Neural cell (in vitro differentiated cells): ENCODE measurements around the gene ZNF205. TPM values are rescaled to one million over a fixed set of nuclear protein-coding genes. Genes with fewer than 3 reads are reported as not detected.
A peak's percentile ranks its signal among the peaks of the same experiment; 100 is the strongest.

ENCODE experiments used
- H2AFZ ChIP-seq: fragments of 200-600, 300-800 bp; sonication (generic), shearing (Covaris generic); 2 replicates; pipeline ENCODE4 v1.6.0; 2014; ENCODE audit warnings: low read depth, mild to moderate bottlenecking, antibody characterized with exemption, low read length, moderate library complexity
- H3F3A ChIP-seq: fragments of 200-600 bp; shearing (Covaris generic); 2 replicates; pipeline ENCODE4 v1.6.1; 2016; ENCODE audit warnings: mild to moderate bottlenecking, moderate library complexity, mixed read lengths, antibody characterized with exemption, low read length; ENCODE audit not compliant: insufficient read depth, poor library complexity, severe bottlenecking
- H3K27ac ChIP-seq: fragments of 200-600, 300-800 bp; sonication (generic), shearing (Covaris generic); 2 replicates; pipeline ENCODE4 v1.5.1; 2014; ENCODE audit warnings: mild to moderate bottlenecking, low read length, moderate library complexity
- H3K27me3 ChIP-seq: fragments of 300-800, 200-600 bp; sonication (generic), shearing (Covaris generic); 2 replicates; pipeline ENCODE4 v1.6.0; 2014; ENCODE audit warnings: mild to moderate bottlenecking, low read depth, low read length, moderate library complexity; ENCODE audit not compliant: insufficient read depth
- H3K36me3 ChIP-seq: fragments of 300-800, 200-600 bp; sonication (generic), shearing (Covaris generic); 2 replicates; pipeline ENCODE4 v1.5.1; 2014; ENCODE audit warnings: mild to moderate bottlenecking, antibody characterized with exemption, low read length, moderate library complexity; ENCODE audit not compliant: insufficient read depth
- H3K4me2 ChIP-seq: fragments of 300-800, 200-600 bp; sonication (generic), shearing (Covaris generic); 2 replicates; pipeline ENCODE4 v1.6.0; 2014; ENCODE audit warnings: mild to moderate bottlenecking, low read length
- H3K4me3 ChIP-seq: fragments of 300-800, 200-600 bp; sonication (generic), shearing (Covaris generic); 2 replicates; pipeline ENCODE4 v1.5.1; 2014; ENCODE audit warnings: mild to moderate bottlenecking, low read length, moderate library complexity
- H3K79me2 ChIP-seq: fragments of 200-600 bp; shearing (Covaris generic); replicated peaks from 2 replicates; pipeline ENCODE4 v1.6.0; 2014; ENCODE audit warnings: mild to moderate bottlenecking, low read length, moderate library complexity; ENCODE audit not compliant: insufficient read depth
- H3K9ac ChIP-seq: fragments of 300-800, 200-600 bp; sonication (generic), shearing (Covaris generic); 2 replicates; pipeline ENCODE4 v1.6.1; 2016; ENCODE audit warnings: mild to moderate bottlenecking, low read length, mixed read lengths
- H3K9me2 ChIP-seq: fragments of 200-600 bp; shearing (Covaris generic); 2 replicates; pipeline ENCODE4 v1.6.1; 2016; ENCODE audit warnings: mild to moderate bottlenecking, low read length, mixed read lengths; ENCODE audit not compliant: insufficient read depth
- H3K9me3 ChIP-seq: fragments of 200-600, 300-800 bp; sonication (generic), shearing (Covaris generic); 2 replicates; pipeline ENCODE4 v1.6.1; 2016; ENCODE audit warnings: mild to moderate bottlenecking, mixed run types, low read length, moderate library complexity, mixed read lengths
- H4K20me1 ChIP-seq: fragments of 200-600 bp; shearing (Covaris generic); 2 replicates; pipeline ENCODE4 v1.6.1; 2016; ENCODE audit warnings: mild to moderate bottlenecking, mixed run types; ENCODE audit not compliant: insufficient read depth
- EP300 ChIP-seq: fragments of 450-650 bp; conservative IDR thresholded peaks from 2 replicates; pipeline ENCODE4 v1.6.1; 2014; ENCODE audit warnings: antibody characterized with exemption, mild to moderate bottlenecking, moderate library complexity; ENCODE audit not compliant: poor library complexity, severe bottlenecking
- EZH2 ChIP-seq: fragments of 200-600, 300-800 bp; shearing (Covaris generic), sonication (generic); IDR thresholded peaks from 2 replicates; pipeline ENCODE4 v1.6.1; 2014; ENCODE audit warnings: antibody characterized with exemption, low read length, borderline replicate concordance, mild to moderate bottlenecking; ENCODE audit not compliant: insufficient read depth, poor library complexity, severe bottlenecking
- MXI1 ChIP-seq: fragments of 450-650 bp; conservative IDR thresholded peaks from 2 replicates; pipeline ENCODE4 v1.6.1; 2014; ENCODE audit warnings: antibody characterized with exemption, mild to moderate bottlenecking; ENCODE audit not compliant: poor library complexity, severe bottlenecking
- POLR2AphosphoS5 ChIP-seq: IDR thresholded peaks from 2 replicates; pipeline ENCODE4 v1.6.1; 2012
- RAD21 ChIP-seq: fragments of 450-650 bp; conservative IDR thresholded peaks from 2 replicates; pipeline ENCODE4 v1.6.1; 2014; ENCODE audit warnings: antibody characterized with exemption, mild to moderate bottlenecking, moderate library complexity
- SMC3 ChIP-seq: fragments of 450-650 bp; conservative IDR thresholded peaks from 2 replicates; pipeline ENCODE4 v1.6.1; 2014; ENCODE audit warnings: antibody characterized with exemption, mild to moderate bottlenecking, moderate library complexity; ENCODE audit not compliant: poor library complexity
- TAF1 ChIP-seq: IDR thresholded peaks from 2 replicates; pipeline ENCODE4 v1.6.1; 2012; ENCODE audit warnings: low read depth
- polyA plus RNA-seq: library from polyadenylated mRNA; depleted of rRNA; stranded (reverse); fragments of >200 nt; gene quantifications from 2 replicates; pipeline ENCODE4 v1.2.3, GENCODE V29; 2014
- TF ChIP-seq, protein P1 (sequence below): IDR thresholded peaks from 2 replicates; pipeline ENCODE4 v1.6.1; 2012; ENCODE audit warnings: borderline replicate concordance
- TF ChIP-seq, protein P2 (sequence below): fragments of 450-650 bp; IDR thresholded peaks from 2 replicates; pipeline ENCODE4 v1.5.1; 2014; ENCODE audit warnings: antibody characterized with exemption, mild to moderate bottlenecking, moderate library complexity; ENCODE audit not compliant: poor library complexity, severe bottlenecking

The ZNF205 gene
- polyA plus RNA-seq, 1 donor from 2014 or later, result 30.0 TPM

DNA sequence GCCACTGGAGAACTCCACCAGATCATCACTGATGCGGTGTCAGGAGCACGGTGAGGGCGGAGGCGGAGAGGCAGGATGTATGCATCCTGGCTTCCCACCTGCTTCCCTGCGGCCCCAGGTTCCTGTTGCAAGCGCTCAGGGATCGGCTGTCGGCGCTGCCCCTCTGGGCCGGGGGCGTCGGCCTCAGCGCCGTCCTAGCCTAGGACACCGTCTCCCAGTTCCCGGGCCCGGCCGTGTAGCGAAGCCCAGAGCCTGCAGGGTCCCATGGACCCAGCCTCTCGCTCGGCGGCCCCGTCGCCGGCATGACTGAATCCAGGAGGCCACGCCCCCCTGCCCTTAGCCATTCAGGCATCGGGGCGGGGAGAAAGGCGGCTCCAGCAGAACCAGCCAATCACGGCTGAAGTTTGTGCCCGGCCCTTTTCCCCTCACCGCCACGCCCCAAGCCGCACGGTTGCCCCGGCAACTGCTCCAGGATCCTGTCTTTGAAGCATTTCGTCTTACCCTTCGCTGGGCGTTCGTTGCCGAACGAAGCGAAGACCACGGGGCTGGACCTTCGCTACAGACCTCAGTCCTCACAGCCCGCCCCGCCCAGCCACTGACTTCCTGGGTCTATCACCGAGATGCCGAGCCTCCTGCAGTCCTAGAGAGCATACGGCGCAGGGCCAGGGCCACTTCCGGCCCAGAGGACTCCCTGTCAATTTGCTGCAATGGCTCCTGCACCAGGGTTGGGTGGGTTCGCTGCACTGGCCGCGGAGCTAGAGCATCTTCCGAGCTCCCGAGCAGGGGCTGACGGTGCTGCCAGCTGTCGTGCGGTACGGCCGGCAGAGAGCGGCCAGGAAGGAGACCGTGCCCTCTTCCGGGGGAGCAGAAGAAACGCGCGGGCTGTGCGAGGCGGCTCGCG is 11.8 kb downstream of the ZNF205 start:
- no peaks in the 10 kb centered on the region for H4K20me1 ChIP-seq
- no peaks in the 10 kb centered on the region for H3K9me2 ChIP-seq
- peak overlapping the region; percentile 88 for H3K4me2 ChIP-seq
- TF ChIP-seq SMC3 (peak; percentile 34), POLR2AphosphoS5 (peak; percentile 62), TAF1 (peak; percentile 82), MXI1 (peak; percentile 86), EZH2 (no peak), RAD21 (peak; percentile 35), EP300 (peak; percentile 39)
- TF ChIP-seq, protein P1, sequence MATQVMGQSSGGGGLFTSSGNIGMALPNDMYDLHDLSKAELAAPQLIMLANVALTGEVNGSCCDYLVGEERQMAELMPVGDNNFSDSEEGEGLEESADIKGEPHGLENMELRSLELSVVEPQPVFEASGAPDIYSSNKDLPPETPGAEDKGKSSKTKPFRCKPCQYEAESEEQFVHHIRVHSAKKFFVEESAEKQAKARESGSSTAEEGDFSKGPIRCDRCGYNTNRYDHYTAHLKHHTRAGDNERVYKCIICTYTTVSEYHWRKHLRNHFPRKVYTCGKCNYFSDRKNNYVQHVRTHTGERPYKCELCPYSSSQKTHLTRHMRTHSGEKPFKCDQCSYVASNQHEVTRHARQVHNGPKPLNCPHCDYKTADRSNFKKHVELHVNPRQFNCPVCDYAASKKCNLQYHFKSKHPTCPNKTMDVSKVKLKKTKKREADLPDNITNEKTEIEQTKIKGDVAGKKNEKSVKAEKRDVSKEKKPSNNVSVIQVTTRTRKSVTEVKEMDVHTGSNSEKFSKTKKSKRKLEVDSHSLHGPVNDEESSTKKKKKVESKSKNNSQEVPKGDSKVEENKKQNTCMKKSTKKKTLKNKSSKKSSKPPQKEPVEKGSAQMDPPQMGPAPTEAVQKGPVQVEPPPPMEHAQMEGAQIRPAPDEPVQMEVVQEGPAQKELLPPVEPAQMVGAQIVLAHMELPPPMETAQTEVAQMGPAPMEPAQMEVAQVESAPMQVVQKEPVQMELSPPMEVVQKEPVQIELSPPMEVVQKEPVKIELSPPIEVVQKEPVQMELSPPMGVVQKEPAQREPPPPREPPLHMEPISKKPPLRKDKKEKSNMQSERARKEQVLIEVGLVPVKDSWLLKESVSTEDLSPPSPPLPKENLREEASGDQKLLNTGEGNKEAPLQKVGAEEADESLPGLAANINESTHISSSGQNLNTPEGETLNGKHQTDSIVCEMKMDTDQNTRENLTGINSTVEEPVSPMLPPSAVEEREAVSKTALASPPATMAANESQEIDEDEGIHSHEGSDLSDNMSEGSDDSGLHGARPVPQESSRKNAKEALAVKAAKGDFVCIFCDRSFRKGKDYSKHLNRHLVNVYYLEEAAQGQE, result peak; percentile 49
- TF ChIP-seq, protein P2, sequence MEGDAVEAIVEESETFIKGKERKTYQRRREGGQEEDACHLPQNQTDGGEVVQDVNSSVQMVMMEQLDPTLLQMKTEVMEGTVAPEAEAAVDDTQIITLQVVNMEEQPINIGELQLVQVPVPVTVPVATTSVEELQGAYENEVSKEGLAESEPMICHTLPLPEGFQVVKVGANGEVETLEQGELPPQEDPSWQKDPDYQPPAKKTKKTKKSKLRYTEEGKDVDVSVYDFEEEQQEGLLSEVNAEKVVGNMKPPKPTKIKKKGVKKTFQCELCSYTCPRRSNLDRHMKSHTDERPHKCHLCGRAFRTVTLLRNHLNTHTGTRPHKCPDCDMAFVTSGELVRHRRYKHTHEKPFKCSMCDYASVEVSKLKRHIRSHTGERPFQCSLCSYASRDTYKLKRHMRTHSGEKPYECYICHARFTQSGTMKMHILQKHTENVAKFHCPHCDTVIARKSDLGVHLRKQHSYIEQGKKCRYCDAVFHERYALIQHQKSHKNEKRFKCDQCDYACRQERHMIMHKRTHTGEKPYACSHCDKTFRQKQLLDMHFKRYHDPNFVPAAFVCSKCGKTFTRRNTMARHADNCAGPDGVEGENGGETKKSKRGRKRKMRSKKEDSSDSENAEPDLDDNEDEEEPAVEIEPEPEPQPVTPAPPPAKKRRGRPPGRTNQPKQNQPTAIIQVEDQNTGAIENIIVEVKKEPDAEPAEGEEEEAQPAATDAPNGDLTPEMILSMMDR, result peak; percentile 59
- peak overlapping the region; percentile 67 for H3K27ac ChIP-seq
- H3K36me3 ChIP-seq, result no peaks in the 10 kb centered on the region
- no peaks in the 10 kb centered on the region for H3K27me3 ChIP-seq
- peak overlapping the region; percentile 66 for H3K9ac ChIP-seq
- H3F3A ChIP-seq, result no peaks in the 10 kb centered on the region
- no peaks in the 10 kb centered on the region for H3K9me3 ChIP-seq
- H3K79me2 ChIP-seq, result no peaks in the 10 kb centered on the region
- H2AFZ ChIP-seq, result peak overlapping the region; percentile 41
- H3K4me3 ChIP-seq, result peak overlapping the region; percentile 77

DNA sequence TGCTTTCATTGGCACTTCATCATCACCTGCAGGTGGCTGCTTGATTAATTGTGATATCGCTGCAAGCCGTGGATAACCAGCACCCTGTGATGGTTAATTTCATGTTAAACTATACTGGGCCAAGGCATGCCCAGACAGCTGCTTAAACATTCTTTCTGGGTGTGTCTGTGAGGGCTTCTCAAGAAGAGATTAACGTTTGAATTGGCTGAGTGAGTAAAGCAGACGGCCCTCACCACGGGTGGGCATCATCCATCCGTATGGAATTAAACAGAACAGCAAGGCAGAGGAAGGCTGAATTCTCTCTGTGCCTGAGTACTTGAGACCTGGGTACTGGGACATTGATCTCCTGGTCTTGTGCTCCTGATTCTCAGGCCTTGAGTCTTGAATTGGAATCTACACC is 15.4 kb downstream of the ZNF205 start:
- Histone ChIP-seq H3K27me3 (no peaks in the 10 kb centered on the region), H3K9me2 (no peaks in the 10 kb centered on the region), H3K27ac (no peak overlapping the region), H3K4me2 (no peak overlapping the region), H3K79me2 (peaks cover 5% of the 10 kb centered on the region), H4K20me1 (no peaks in the 10 kb centered on the region), H3F3A (no peaks in the 10 kb centered on the region), H3K36me3 (no peaks in the 10 kb centered on the region), H3K9ac (no peak overlapping the region), H3K4me3 (no peak overlapping the region), H2AFZ (no peak overlapping the region), H3K9me3 (no peaks in the 10 kb centered on the region)
- no peak for TF ChIP-seq SMC3
- TF ChIP-seq MXI1, result no peak
- TF ChIP-seq, protein P2, result no peak
- TF ChIP-seq, protein P1, result no peak
- no peak for TF ChIP-seq EZH2
- no peak for TF ChIP-seq EP300
